Activated naive CD8-positive, alpha-beta T cell treated with anti-CD3 and anti-CD28 coated beads, Interleukin-2, amount 50 U/mL, for 24 hours (primary cell): ENCODE data around the gene CALU.

Experiments
- ATAC-seq: fragments of 150-1000 bp; cut with Tn5 transposase; one replicate; pipeline ENCODE4 v1.10.0; 2021
- DNase-seq: peaks from one replicate; pipeline ENCODE4 v3.0.0; 2021
- H3K27ac Mint-ChIP-seq: one replicate; pipeline ENCODE4 v1.8.0; 2021; ENCODE audit warnings: mild to moderate bottlenecking, mixed read lengths
- H3K27me3 Mint-ChIP-seq: one replicate; pipeline ENCODE4 v1.8.0; 2021; ENCODE audit warnings: mixed read lengths
- H3K36me3 Mint-ChIP-seq: one replicate; pipeline ENCODE4 v1.8.0; 2021; ENCODE audit warnings: low read depth, mixed read lengths
- H3K4me1 Mint-ChIP-seq: one replicate; pipeline ENCODE4 v1.8.0; 2021; ENCODE audit warnings: mixed read lengths
- H3K4me3 Mint-ChIP-seq: one replicate; pipeline ENCODE4 v1.8.0; 2021; ENCODE audit warnings: mild to moderate bottlenecking, moderate library complexity, mixed read lengths
- H3K9me3 Mint-ChIP-seq: one replicate; pipeline ENCODE4 v1.8.0; 2021; ENCODE audit warnings: mixed read lengths

The CALU gene

DNA sequence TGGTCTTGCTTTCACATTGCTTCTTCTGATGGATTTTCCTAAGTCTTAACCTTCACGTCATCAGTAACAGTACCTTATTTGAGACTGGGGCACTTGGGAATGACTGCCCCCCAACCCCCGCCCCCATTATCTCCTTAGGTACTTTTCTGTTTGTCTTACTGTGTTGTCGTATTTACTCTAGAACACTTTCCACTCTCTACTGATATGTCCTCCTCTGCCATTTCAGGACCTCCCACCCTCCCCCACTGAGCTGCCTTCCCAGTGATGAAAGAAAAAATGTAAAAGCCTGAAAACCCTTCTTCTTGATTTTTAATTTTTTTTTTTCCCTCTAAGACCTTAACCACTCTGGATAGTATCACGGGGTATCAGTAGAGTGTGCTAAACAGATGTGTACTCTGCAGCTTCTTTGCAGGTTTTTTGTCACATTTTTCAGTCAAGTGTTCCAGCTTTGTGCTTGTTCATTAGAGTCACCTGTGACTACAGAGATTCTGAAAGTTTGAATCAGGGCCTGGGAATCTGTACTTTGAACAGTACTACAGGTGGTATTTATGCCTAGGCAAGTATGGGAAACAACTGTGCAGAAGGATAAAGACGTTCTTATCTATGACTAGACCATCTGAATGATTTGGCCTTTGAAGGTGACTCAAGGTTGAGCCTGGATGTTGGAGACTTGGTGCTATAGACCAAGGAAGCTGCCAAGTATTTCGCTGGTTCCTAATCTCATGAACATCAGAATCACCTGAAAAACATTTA is 8.3 kb downstream of the CALU start:
- H3K4me1 Mint-ChIP-seq: peaks cover 20% of the 10 kb centered on the region
- peaks cover 27% of the 10 kb centered on the region for H3K36me3 Mint-ChIP-seq
- ATAC-seq (no peak), DNase-seq (no peak)
- H3K27me3 Mint-ChIP-seq: no peaks in the 10 kb centered on the region
- no peaks in the 10 kb centered on the region for H3K9me3 Mint-ChIP-seq
- no peak overlapping the region for H3K27ac Mint-ChIP-seq
- no peak overlapping the region for H3K4me3 Mint-ChIP-seq

DNA sequence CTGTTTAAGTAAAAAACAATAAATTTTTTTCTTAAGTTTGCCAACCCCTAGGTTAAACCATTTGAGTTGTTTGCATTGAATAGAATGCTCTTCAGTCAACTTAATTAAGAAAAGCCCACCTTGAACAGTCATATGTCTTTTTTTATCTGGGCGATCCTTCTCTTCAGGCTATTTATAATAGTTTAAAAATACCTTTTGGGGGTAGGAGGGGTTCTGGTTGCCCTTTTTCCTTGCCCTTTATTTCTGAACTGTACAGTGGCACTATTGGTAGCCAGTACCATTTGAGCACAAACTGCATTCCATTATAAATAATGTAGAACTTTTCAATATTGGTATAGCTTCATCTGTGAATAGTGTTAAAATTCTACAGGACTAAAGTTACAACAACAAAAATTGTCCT is 13.1 kb downstream of the CALU start:
- Mint-ChIP-seq H3K4me1 (peaks cover 7% of the 10 kb centered on the region), H3K9me3 (no peaks in the 10 kb centered on the region), H3K27me3 (no peaks in the 10 kb centered on the region), H3K27ac (no peak overlapping the region), H3K4me3 (no peak overlapping the region), H3K36me3 (peaks cover 47% of the 10 kb centered on the region)
- ATAC-seq (no peak), DNase-seq (no peak)

DNA sequence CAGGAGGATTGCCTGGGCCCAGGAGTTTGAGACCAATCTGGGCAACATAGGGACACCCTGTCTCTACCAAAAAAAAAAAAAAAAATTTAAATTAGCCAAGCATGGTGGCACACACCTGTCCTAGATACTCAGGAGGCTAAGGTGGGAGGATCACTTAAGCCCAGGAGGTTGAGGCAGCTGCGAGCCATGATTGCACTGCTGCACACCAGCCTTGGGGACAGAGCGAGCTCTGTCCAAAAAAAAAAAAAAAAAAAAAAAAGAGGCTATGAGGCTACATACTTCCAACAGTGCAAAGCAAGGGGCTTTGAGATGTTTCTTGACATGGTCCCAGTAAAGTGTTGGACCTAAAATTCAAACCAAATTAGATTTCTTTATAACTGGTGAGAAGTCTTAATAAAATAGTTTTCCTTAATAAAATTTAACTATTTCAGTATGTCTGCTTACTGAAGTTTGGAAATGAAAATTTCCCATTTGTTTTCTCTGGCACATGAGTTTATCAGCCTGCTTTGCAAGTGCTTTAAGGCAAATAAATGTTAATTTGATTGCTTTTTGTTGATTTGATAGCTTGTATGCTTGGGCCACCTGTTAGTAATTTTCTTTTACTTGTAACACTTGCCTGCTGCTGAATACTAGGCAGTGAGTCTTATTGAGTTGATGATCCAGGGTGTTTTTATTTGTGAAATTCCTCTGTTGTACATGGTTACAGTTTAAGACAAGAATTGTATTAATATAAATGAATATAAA is 16.1 kb downstream of the CALU start:
- ATAC-seq: no peak
- no peak overlapping the region for H3K27ac Mint-ChIP-seq
- no peaks in the 10 kb centered on the region for H3K9me3 Mint-ChIP-seq

DNA sequence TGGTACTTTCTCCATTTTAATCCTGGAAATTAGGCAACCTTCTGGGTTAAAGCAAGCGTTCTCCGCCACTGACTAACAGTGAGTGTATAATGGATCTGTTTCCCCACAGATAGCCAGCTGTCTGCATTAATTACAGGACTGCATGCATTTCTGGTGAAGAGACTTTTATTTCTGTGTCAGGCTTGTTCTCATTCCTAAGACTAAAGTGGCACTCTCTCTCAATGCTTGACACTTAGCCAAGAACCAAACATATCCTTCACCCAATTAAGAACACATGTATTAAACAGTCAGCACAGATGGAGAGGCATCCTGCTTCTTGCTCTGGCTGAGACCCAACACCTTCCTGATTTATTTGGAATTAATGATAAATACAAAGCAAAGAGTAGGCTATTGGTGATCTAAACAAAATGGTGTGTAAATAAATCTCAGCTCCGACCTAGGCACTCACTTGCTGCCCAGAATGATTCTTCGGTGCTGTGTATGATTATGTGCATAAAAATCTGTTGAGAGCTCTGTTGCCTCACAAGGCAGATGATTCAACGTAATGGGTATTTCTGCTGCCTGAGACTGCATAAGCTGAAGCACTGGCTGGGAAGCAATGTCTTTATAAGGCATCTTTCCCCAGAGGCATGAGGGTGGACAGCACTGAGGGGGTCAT is 16.8 kb downstream of the CALU start:
- Mint-ChIP-seq H3K9me3 (no peaks in the 10 kb centered on the region), H3K27ac (no peak overlapping the region), H3K27me3 (no peaks in the 10 kb centered on the region), H3K36me3 (peaks cover 45% of the 10 kb centered on the region), H3K4me1 (peaks cover 4% of the 10 kb centered on the region), H3K4me3 (no peak overlapping the region)
- DNase-seq: no peak
- no peak for ATAC-seq

More for the DNA sequence above, 16.1 kb downstream of the CALU start:
- Mint-ChIP-seq H3K4me1 (peaks cover 4% of the 10 kb centered on the region), H3K36me3 (peaks cover 46% of the 10 kb centered on the region), H3K27me3 (no peaks in the 10 kb centered on the region), H3K4me3 (no peak overlapping the region)
- no peak for DNase-seq

DNA sequence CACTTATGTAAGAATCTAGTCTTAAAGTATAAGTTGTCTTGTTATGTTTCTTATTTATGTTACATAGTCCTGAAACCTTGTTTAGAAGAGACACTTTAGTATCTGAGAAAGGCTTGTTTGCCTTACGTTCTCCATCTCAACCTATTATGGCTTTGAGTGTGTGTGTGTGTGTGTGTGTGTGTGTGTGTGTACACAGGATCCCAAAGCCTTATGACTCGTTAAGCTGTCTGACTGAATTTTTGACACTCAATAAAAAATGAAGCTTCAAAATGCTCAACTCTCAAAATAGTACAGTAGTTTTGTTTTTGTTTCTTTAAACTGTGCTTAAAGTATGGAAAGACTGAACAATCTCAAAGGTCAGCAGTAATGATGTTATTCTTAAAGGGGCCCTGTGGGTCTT is 18.0 kb downstream of the CALU start:
- Mint-ChIP-seq H3K4me1 (peaks cover 4% of the 10 kb centered on the region), H3K36me3 (peaks cover 53% of the 10 kb centered on the region), H3K9me3 (no peaks in the 10 kb centered on the region), H3K4me3 (no peak overlapping the region), H3K27ac (peak overlapping the region; percentile 18), H3K27me3 (no peaks in the 10 kb centered on the region)
- no peak for DNase-seq
- peak; percentile 40 for ATAC-seq

DNA sequence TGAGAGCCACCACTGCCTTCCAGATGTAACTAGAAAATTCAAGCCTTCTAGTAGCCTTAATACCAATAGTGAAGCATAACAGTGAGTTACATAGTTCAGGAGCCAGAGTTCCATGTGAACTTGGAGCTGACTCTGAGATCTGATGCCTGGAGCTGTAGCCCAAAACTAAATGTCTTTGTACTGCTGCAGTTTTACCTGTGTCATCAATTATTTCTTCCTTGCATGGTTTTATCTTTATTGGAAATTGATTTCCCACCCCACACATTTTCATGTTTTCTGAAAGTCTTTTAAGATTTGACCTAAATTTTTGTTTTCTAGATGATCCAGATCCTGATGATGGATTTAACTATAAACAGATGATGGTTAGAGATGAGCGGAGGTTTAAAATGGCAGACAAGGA is 19.4 kb downstream of the CALU start:
- no peak for ATAC-seq
- no peaks in the 10 kb centered on the region for H3K9me3 Mint-ChIP-seq
- peaks cover 4% of the 10 kb centered on the region for H3K4me1 Mint-ChIP-seq
- H3K36me3 Mint-ChIP-seq: peaks cover 50% of the 10 kb centered on the region
- H3K4me3 Mint-ChIP-seq: no peak overlapping the region
- H3K27ac Mint-ChIP-seq: no peak overlapping the region
- DNase-seq: no peak
- H3K27me3 Mint-ChIP-seq: no peaks in the 10 kb centered on the region

DNA sequence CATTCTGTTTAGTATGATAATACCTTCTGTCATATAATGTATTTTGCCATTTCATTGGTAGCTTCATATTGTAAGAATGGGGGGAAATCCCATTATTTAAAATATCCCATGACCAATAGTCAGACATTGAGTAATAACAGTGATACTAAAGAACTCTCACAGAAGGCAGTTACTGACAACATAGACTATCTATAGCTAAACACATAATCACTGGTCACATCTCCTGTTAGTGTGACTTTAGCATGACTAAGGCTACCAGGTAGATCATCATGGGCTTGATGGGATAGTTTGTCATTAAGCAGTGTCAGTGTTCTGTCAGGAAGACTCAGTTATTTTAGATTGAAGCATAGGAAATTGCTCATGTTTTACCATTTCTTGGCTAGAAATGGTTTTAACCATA is 20.1 kb downstream of the CALU start:
- H3K4me3 Mint-ChIP-seq: no peak overlapping the region
- no peak overlapping the region for H3K27ac Mint-ChIP-seq
- peaks cover 50% of the 10 kb centered on the region for H3K36me3 Mint-ChIP-seq
- peak; percentile 36 for ATAC-seq
- H3K27me3 Mint-ChIP-seq: no peaks in the 10 kb centered on the region
- DNase-seq: no peak
- H3K9me3 Mint-ChIP-seq: no peaks in the 10 kb centered on the region
- H3K4me1 Mint-ChIP-seq: peaks cover 4% of the 10 kb centered on the region

DNA sequence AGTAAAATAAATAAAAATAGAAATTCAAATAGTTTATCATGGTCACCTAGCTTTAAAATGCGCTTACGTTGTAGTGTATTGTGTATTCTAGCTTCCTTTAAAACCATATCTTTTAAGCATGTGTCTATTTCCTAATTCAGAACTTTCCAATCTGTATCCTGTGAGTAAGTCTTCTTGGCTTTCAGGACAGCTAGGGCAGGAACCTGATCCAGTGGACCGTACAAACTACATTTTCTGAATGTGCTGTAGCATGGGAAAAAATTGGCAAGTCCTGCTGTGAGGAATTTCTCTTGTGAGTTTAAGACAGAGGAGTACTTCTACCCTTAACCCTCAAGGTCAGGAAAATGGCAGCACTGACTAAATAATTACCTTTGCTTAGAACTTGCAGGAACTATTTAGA is 24.4 kb downstream of the CALU start:
- no peaks in the 10 kb centered on the region for H3K4me1 Mint-ChIP-seq
- H3K9me3 Mint-ChIP-seq: no peaks in the 10 kb centered on the region
- no peaks in the 10 kb centered on the region for H3K27me3 Mint-ChIP-seq
- H3K36me3 Mint-ChIP-seq: peaks cover 47% of the 10 kb centered on the region
- no peak for DNase-seq
- no peak for ATAC-seq
- no peak overlapping the region for H3K27ac Mint-ChIP-seq
- no peak overlapping the region for H3K4me3 Mint-ChIP-seq

DNA sequence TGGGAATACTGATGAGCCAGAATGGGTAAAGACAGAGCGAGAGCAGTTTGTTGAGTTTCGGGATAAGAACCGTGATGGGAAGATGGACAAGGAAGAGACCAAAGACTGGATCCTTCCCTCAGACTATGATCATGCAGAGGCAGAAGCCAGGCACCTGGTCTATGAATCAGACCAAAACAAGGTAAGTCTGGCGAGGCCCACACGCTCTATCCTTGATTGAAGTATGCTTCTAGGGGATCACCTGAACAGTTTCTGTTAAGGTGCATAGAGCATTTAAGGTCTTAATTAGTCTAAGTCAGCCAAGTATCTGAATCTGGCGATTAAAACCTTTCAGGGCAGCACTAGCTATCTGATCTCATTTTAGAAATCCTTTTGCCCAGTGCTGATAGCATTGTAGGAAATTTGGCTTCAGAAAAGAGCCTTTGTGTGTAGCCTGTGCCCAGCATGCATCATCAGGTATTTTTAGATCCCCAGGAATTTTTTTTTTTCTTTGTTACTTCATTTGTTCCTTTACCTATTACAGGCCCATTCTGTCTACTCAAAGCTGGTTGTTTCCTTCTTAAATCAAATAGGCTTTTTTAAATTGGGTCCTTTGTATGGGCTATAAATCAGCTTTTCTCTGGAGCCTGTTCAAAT is 28.4 kb downstream of the CALU start:
- Mint-ChIP-seq H3K27me3 (no peaks in the 10 kb centered on the region), H3K36me3 (peaks cover 60% of the 10 kb centered on the region), H3K4me1 (no peaks in the 10 kb centered on the region), H3K9me3 (no peaks in the 10 kb centered on the region), H3K27ac (no peak overlapping the region), H3K4me3 (no peak overlapping the region)
- no peak for DNase-seq
- no peak for ATAC-seq

DNA sequence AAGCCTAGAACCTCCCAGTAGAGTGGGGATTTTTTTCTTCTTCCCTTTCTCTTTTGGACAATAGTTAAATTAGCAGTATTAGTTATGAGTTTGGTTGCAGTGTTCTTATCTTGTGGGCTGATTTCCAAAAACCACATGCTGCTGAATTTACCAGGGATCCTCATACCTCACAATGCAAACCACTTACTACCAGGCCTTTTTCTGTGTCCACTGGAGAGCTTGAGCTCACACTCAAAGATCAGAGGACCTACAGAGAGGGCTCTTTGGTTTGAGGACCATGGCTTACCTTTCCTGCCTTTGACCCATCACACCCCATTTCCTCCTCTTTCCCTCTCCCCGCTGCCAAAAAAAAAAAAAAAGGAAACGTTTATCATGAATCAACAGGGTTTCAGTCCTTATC is 31.1 kb downstream of the CALU start:
- Mint-ChIP-seq H3K4me3 (no peak overlapping the region), H3K36me3 (peaks cover 70% of the 10 kb centered on the region), H3K4me1 (no peaks in the 10 kb centered on the region), H3K27ac (no peak overlapping the region), H3K9me3 (no peaks in the 10 kb centered on the region), H3K27me3 (no peaks in the 10 kb centered on the region)
- ATAC-seq (no peak), DNase-seq (no peak)

DNA sequence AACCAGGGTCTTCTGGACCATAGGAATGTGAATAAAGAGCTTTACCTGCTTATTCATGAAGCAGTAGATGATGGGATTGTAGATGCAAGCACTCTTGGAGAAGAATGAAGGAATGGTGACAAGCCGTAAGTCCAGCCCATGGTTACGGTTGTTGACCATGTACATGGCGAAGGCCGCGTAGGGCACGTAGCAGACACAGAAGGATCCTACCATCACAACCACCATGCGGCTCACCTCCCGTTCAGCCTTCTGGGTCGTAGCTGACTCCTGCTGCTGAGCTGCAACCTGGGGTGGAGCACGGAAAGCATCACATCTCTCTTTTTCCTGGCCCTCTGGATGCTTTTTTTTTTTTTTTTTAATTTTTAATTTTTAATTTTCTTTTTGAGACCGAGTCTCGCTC is 34.4 kb downstream of the CALU start:
- DNase-seq (no peak), ATAC-seq (no peak)
- Mint-ChIP-seq H3K27ac (no peak overlapping the region), H3K9me3 (peaks cover 16% of the 10 kb centered on the region), H3K36me3 (peaks cover 59% of the 10 kb centered on the region), H3K27me3 (no peaks in the 10 kb centered on the region), H3K4me3 (no peak overlapping the region), H3K4me1 (peaks cover 20% of the 10 kb centered on the region)

DNA sequence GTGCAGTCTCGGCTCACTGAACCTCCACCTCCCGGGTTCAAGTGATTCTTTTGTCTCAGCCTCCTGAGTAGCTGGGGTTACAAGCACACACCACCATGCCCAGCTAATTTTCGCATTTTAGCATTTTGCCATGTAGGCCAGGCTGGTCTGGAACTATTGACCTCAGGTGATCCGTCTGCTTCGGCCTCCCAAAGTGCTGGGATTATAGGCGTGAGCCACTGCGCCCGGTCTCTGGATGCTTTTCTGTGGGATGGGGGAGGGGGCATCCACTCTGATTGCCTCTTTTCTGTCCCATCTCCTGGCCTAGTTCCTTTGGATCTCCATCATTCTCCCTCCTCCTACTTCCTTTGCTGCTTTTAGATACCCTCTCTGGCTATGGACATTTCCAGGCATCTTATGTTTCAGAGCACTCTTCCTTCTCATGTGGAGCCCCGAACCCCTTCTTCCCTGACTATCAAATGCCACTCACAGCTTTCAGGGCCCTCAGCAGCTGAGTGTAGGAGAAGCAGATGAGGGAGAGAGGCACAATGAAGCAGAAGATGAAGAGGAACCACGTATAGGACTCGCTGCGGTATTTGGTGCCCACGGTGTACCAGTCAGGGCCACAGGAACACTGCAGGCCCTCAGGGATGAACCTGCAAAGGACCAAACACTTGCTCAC is 35.0 kb downstream of the CALU start:
- Mint-ChIP-seq H3K27me3 (no peaks in the 10 kb centered on the region), H3K27ac (no peak overlapping the region), H3K4me1 (peaks cover 20% of the 10 kb centered on the region), H3K36me3 (peaks cover 54% of the 10 kb centered on the region), H3K9me3 (peaks cover 16% of the 10 kb centered on the region), H3K4me3 (no peak overlapping the region)
- DNase-seq: no peak
- ATAC-seq: peak; percentile 7

DNA sequence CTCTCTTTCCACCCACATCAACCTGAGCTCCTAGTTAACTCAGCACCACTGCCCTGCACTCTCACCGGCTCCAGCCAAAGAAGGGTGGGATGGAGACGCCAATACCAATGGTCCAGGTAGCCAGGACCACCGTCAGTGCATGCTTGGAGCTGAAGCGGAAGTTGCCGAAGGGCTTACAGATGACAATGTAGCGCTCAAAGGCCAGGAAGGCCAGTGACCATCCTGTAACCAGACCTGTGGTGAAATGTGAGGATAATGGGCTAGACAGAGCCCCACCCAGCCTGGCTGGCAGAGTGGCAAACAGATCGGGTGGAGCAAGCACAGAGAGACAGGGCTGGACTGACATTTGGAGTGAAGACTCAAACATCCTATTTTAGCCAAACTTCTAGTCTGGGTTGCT is 35.8 kb downstream of the CALU start:
- H3K4me3 Mint-ChIP-seq: no peak overlapping the region
- H3K4me1 Mint-ChIP-seq: peaks cover 20% of the 10 kb centered on the region
- H3K27me3 Mint-ChIP-seq: no peaks in the 10 kb centered on the region
- H3K9me3 Mint-ChIP-seq: peaks cover 16% of the 10 kb centered on the region
- peaks cover 50% of the 10 kb centered on the region for H3K36me3 Mint-ChIP-seq
- H3K27ac Mint-ChIP-seq: no peak overlapping the region
- ATAC-seq: peak; percentile 3
- no peak for DNase-seq

DNA sequence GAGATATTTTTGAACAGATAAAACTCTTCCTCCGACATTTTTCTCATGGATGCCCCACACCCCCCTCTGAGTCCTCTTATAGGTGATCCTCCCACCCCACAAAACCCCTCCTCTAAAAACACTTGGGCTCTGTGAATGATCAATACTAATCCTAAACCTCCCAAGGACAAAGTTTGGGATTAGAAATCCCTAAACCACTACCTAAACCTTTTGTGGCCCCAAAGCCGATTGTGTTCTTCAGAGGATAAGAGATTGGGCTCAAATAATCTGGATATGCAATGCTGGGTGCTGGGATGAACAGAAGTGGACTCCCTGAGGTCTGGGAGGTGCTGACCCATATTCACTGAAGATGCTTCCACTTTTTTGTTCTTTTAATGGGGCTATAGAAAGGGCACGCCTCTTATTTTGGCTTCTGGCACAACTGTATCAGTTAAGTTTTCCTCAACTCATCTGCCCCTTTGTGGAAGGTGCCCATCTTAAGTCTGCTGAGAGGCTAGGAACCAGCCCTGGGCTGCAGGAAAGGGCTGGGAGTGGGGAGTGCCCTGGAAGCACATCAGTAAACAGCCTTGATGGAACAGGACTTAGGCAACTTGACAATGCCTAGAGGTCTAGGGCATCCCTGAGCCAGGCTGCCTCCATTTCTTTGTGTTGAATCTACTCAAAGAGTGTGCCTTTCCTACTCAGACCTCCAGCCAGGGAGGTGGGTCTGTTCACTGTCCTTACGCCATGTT is 36.8 kb downstream of the CALU start, which contains the start of gene OPN1SW:
Gene OPN1SW, minus strand, starts transcription at position 51 of the 731 bp plus-strand sequence. Its CDS starts 13 bp downstream, at position 38.
- Mint-ChIP-seq H3K27ac (no peak within 1 kb of the TSS), H3K4me3 (no peak within 1 kb of the TSS), H3K9me3 (peaks cover 16% of the 10 kb centered on the region), H3K36me3 (peaks cover 42% of the 10 kb centered on the region), H3K4me1 (peaks cover 20% of the 10 kb centered on the region), H3K27me3 (no peaks in the 10 kb centered on the region)
- no peak for DNase-seq
- no peak for ATAC-seq
